Panc1 (cell line): ENCODE measurements around the gene METTL24. TPM values are rescaled to one million over a fixed set of nuclear protein-coding genes. Genes with fewer than 3 reads are reported as not detected.

Source experiments
- ATAC-seq: fragments of 200-7000 bp; cut with Tn5 transposase; 2 replicates; pipeline ENCODE4 v1.9.1; 2020; ENCODE audit warnings: mild to moderate bottlenecking, moderate library complexity
- BruUV-seq: library from RNA; stranded (reverse); fragments of 400-500 nt; replicated peaks from 2 replicates; lab custom pipeline; 2021; lab: Mats Ljungman, UMichigan
- CTCF ChIA-PET: fragments of 300-600 bp; sonication (Branson Sonifier 250); formaldehyde crosslinking; loops from one replicate; lab custom pipeline; 2022; ENCODE audit warnings: antibody characterized with exemption; lab: Charles Lee
- POLR2A ChIA-PET: fragments of 300-600 bp; sonication (Branson Sonifier 250); formaldehyde crosslinking; loops from one replicate; lab custom pipeline; 2022; ENCODE audit warnings: antibody characterized with exemption; lab: Charles Lee
- DNase-seq: peaks from one replicate; pipeline ENCODE4 v3.0.0-alpha.2; 2010; ENCODE audit warnings: low read depth, low spot score
- H3K27ac ChIP-seq: 2 replicates; pipeline ENCODE4 v1.5.1; 2011; ENCODE audit warnings: mild to moderate bottlenecking, low read length, inconsistent platforms
- H3K27me3 ChIP-seq: fragments of 200-500 bp; sonication (Bioruptor generic); 2 replicates; pipeline ENCODE4 v1.6.0; 2014; ENCODE audit warnings: low read length, inconsistent platforms; ENCODE audit not compliant: control insufficient read depth, insufficient read depth
- H3K36me3 ChIP-seq: fragments of 200-500 bp; sonication (Bioruptor generic); 2 replicates; pipeline ENCODE4 v1.5.1; 2014; ENCODE audit warnings: inconsistent platforms, mild to moderate bottlenecking, low read length, moderate library complexity; ENCODE audit not compliant: control insufficient read depth, insufficient read depth
- H3K4me1 ChIP-seq: 2 replicates; pipeline ENCODE4 v1.5.1; 2011; ENCODE audit warnings: inconsistent platforms, mild to moderate bottlenecking, low read length, moderate library complexity; ENCODE audit not compliant: control insufficient read depth, insufficient read depth
- H3K4me3 ChIP-seq, 2 experiments: 2 replicates each; pipeline ENCODE4 v1.5.1; 2011 to 2012; ENCODE audit warnings: low read depth in 2 of 2, low read length in 2 of 2, mild to moderate bottlenecking in 2 of 2, inconsistent platforms in 1 of 2, moderate library complexity in 1 of 2
- H3K9me3 ChIP-seq: fragments of 200-500 bp; sonication (Bioruptor generic); 2 replicates; pipeline ENCODE4 v1.5.1; 2014; ENCODE audit warnings: low read depth, mild to moderate bottlenecking, inconsistent platforms, low read length, moderate library complexity; ENCODE audit not compliant: control insufficient read depth, insufficient read depth
- POLR2AphosphoS5 ChIP-seq: IDR thresholded peaks from 2 replicates; pipeline ENCODE4 v1.6.1; 2012; ENCODE audit warnings: mild to moderate bottlenecking, low read depth, low read length, moderate library complexity
- REST ChIP-seq, 2 experiments: IDR thresholded peaks; 2 replicates each; pipeline ENCODE4 v1.6.1; 2011 to 2012; ENCODE audit warnings: low read depth in 2 of 2, control low read depth in 1 of 2, low read length in 1 of 2, mild to moderate bottlenecking in 1 of 2, moderate library complexity in 1 of 2; ENCODE audit not compliant: insufficient read depth in 1 of 2
- SIN3A ChIP-seq: IDR thresholded peaks from 2 replicates; pipeline ENCODE4 v1.6.1; 2012; ENCODE audit warnings: low read depth, mild to moderate bottlenecking, low read length, moderate library complexity, borderline replicate concordance; ENCODE audit not compliant: insufficient read depth
- TCF7L2 ChIP-seq: IDR thresholded peaks from 2 replicates; pipeline ENCODE4 v1.6.1; 2011; ENCODE audit warnings: mild to moderate bottlenecking, low read depth, low read length, inconsistent platforms
- in situ Hi-C: cut with HindIII; loops from 2 replicates; pipeline ENCODE4 v1.10.0; 2016; ENCODE audit warnings: low sequenced_read_pairs, low pct_unique_long_range_greater_than_20kb
- intact Hi-C: fragments of 100-400 bp; cut with micrococcal nuclease; formaldehyde crosslinking; loops from one replicate; pipeline ENCODE4 v1.10.0; 2022; ENCODE audit not compliant: unreplicated experiment
- total RNA-seq: library from RNA; stranded (reverse); gene quantifications from one replicate; pipeline ENCODE4 v1.2.1, GENCODE V29; 2021; ENCODE audit not compliant: unreplicated experiment
- TF ChIP-seq, protein P1 (sequence below): fragments of 450-650 bp; IDR thresholded peaks from 2 replicates; pipeline ENCODE4 v1.5.1; 2017; ENCODE audit warnings: mild to moderate bottlenecking

Gene METTL24
- total RNA-seq, 1 experiment from 2014 or later, result not detected

DNA sequence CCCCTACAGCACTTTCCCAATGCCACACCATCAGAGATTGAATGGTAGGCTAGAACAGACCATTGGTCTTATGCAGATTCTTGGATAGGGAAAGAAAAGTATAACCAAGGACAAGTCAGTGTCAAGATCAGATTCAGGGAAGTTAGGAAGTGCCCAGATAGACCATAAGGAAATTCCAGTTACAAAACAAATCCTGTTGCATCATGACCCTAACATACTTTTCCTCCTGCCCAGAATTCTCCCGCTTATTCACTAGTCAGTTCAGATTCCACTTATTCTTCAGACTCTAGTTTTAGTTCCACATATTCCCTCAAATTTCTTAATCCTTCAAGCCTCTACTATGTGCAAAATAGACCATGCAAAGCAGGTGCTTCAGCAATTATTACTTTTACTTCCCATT lies 20.7 kb downstream of the METTL24 start:
- ATAC-seq, result no peak
- TF ChIP-seq, protein P1, sequence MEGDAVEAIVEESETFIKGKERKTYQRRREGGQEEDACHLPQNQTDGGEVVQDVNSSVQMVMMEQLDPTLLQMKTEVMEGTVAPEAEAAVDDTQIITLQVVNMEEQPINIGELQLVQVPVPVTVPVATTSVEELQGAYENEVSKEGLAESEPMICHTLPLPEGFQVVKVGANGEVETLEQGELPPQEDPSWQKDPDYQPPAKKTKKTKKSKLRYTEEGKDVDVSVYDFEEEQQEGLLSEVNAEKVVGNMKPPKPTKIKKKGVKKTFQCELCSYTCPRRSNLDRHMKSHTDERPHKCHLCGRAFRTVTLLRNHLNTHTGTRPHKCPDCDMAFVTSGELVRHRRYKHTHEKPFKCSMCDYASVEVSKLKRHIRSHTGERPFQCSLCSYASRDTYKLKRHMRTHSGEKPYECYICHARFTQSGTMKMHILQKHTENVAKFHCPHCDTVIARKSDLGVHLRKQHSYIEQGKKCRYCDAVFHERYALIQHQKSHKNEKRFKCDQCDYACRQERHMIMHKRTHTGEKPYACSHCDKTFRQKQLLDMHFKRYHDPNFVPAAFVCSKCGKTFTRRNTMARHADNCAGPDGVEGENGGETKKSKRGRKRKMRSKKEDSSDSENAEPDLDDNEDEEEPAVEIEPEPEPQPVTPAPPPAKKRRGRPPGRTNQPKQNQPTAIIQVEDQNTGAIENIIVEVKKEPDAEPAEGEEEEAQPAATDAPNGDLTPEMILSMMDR, result no peak
- TF ChIP-seq TCF7L2 (no peak), POLR2AphosphoS5 (no peak), SIN3A (no peak), REST (IDR thresholded peaks at IDR 0.05; ENCODE audit: insufficient read depth in 1 of 2, low read depth in 2 of 2, low read length in 1 of 2) (no peak)
- H3K4me3 ChIP-seq, result no peak overlapping the region
- POLR2A ChIA-PET, result no interaction called here
- intact Hi-C loops (no loop called here), in situ Hi-C loops (no loop called here)
- no peaks in the 10 kb centered on the region for H3K9me3 ChIP-seq
- no peak for DNase-seq
- no peaks in the 10 kb centered on the region for H3K4me1 ChIP-seq
- CTCF ChIA-PET, result interaction anchor here (1.2 kb wide), 1 partner anchor 17 kb away, joined by 4 read pairs; no protein-coding TSS in a partner anchor
- H3K36me3 ChIP-seq, result no peaks in the 10 kb centered on the region
- peaks cover 17% of the 10 kb centered on the region for H3K27me3 ChIP-seq
- no peak overlapping the region for H3K27ac ChIP-seq
- no TSS peak for BruUV-seq

DNA sequence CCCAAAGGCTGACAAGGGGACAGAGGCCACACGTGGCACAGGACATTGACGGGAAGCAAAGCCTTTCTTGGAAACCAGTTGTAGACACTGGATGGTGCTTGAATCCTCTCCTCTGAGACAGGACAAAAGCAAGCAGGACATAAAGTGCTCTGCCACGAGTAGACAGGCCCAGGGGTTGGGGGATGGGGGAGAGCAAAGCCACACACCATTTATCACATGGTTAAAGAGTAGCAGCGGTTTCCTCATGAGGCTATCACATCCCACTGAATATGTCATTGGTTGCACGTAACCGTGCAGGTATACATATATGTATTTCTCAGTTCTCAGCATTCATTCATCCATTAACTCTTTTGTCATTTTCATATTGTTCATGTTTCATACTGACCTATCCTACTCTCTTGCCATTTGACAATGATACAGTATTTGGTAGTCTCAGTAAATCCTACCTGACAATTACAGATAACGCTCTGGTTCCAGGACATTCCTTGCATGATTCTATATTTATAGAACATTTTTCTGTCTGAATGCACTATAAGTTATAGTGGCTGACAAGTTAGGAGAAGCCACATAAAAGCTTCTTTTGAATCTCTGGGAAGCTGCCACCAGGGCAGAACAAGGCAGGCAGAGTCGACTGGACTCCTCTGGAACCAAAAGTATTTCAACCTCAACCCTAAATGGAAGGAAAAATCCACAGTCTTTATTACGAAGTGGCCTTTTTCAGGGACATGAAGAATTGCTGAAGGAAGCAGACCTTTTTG lies 23.5 kb downstream of the METTL24 start:
- H3K36me3 ChIP-seq, result no peaks in the 10 kb centered on the region
- in situ Hi-C loops (no loop called here), intact Hi-C loops (no loop called here)
- no peak for TF ChIP-seq REST (IDR thresholded peaks at IDR 0.05; ENCODE audit: insufficient read depth in 1 of 2, low read depth in 2 of 2, low read length in 1 of 2)
- TF ChIP-seq POLR2AphosphoS5, result no peak
- no peak for TF ChIP-seq TCF7L2
- no peak for TF ChIP-seq SIN3A
- TF ChIP-seq, protein P1, result no peak
- H3K4me3 ChIP-seq, result no peak overlapping the region
- no peak overlapping the region for H3K27ac ChIP-seq
- ChIA-PET POLR2A (no interaction called here), CTCF (interaction anchor here (0.6 to 0.7 kb wide), 2 partner anchors 31 to 115 kb away, joined by 3 to 9 read pairs; no protein-coding TSS in a partner anchor)
- DNase-seq (no peak), ATAC-seq (no peak)
- BruUV-seq, result no TSS peak
- peaks cover 7% of the 10 kb centered on the region for H3K4me1 ChIP-seq
- H3K27me3 ChIP-seq, result peaks cover 9% of the 10 kb centered on the region
- H3K9me3 ChIP-seq, result no peaks in the 10 kb centered on the region
